Vagina (tissue), 2 donors: ENCODE measurements around the gene TSPAN9. TPM values are rescaled to one million over a fixed set of nuclear protein-coding genes. Genes with fewer than 3 reads are reported as not detected.

ENCODE experiments used
- DNase-seq, 2 donors: peaks; one replicate each; pipeline ENCODE4 v3.0.0-alpha.2; 2017; ENCODE audit errors: extremely low spot score in 2 of 2
- H3K27ac ChIP-seq: fragments of 200-600 bp; sonication (generic); one replicate; pipeline ENCODE4 v1.5.1; 2019
- H3K27me3 ChIP-seq: fragments of 200-600 bp; sonication (generic); one replicate; pipeline ENCODE4 v1.5.1; 2019
- H3K36me3 ChIP-seq, 2 donors: fragments of 200-600 bp; sonication (generic); one replicate each; pipeline ENCODE4 v1.5.1; 2017 to 2019
- H3K4me1 ChIP-seq: fragments of 200-600 bp; sonication (generic); one replicate; pipeline ENCODE4 v1.5.1; 2019
- H3K4me3 ChIP-seq, 2 donors: fragments of 200-600 bp; sonication (generic); 1 replicate in 1 of 2; 2 replicates in 1 of 2; pipeline ENCODE4 v1.5.1; 2016 to 2019
- H3K9me3 ChIP-seq: fragments of 200-600 bp; sonication (generic); one replicate; pipeline ENCODE4 v1.5.1; 2019
- POLR2A ChIP-seq, 2 donors: fragments of 450-650 bp; IDR thresholded peaks; one replicate each; pipeline ENCODE4 v1.6.1; 2017; ENCODE audit warnings: antibody characterized with exemption in 2 of 2, mild to moderate bottlenecking in 2 of 2, moderate library complexity in 2 of 2
- POLR2AphosphoS5 ChIP-seq, 2 donors: sonication (generic); formaldehyde crosslinking; IDR thresholded peaks; one replicate each; pipeline ENCODE4 v1.9.0; 2017; ENCODE audit warnings: antibody characterized with exemption in 2 of 2, mild to moderate bottlenecking in 2 of 2, low read depth in 1 of 2; ENCODE audit not compliant: insufficient read depth in 1 of 2
- intact Hi-C: fragments of 100-400 bp; cut with DNase I; formaldehyde crosslinking; loops from one replicate; pipeline ENCODE4 v1.15.1; 2023
- total RNA-seq: library from RNA; depleted of rRNA; stranded (reverse); fragments of >200 nt; gene quantifications from one replicate; pipeline ENCODE4 v1.2.3, GENCODE V29; 2016
- TF ChIP-seq, protein P1 (sequence below), 3 experiments: fragments of 450-650 bp in 2 of 3; fragments of 200-600 bp in 1 of 3; sonication (generic) in 1 of 3; IDR thresholded peaks; one replicate each; pipeline ENCODE4 v1.5.1; 2017 to 2019; ENCODE audit warnings: antibody characterized with exemption in 3 of 3, mild to moderate bottlenecking in 2 of 3, moderate library complexity in 2 of 3

TSPAN9 gene
- total RNA-seq, 1 donor from 2014 or later: 32.2 TPM

DNA sequence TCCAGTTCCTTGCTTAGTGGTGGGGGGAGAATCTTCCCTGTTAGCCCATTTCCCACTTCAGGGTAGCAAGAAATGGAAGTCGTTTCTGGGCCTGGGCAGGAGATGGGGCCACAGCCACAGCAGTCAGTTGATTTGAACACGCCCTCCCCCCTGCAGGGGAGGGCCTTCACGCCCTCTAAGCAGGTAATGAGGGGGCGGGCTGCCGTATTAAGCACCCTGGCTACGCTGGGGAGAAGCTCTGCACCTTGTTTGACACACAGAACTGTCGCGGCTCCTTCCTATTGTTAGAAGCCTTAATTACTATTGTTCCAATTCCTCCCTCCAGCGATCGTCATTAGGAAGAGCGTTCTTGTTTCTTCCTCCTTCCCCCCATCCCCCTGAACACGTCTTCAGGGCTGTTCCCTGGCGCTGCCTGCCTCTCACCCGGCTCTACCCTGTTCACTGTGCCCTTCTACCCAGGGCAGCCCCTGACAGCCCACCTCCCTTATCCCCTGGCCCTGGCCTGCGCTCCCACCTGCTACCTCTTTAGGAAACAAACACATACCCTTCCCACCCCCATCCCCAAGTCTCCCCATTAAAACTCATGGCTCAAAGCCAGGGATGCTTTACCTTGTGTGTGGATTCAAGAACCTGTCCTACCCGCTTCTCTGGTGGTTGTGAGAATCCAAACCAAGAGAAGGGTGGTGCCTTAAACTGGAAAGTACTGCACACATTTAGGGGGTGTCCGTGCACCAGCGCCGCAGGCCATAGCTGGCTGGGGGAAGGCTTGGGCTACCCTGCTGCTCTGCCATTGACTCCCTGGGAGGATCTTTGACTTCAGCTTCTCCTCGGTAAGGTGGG, 137.6 kb downstream of the TSPAN9 start:
- peaks cover 53% of the 10 kb centered on the region for H3K4me1 ChIP-seq
- no peaks in the 10 kb centered on the region for H3K36me3 ChIP-seq
- intact Hi-C loops: loop anchor here (5.0 kb wide), 1 partner anchor 38 kb away; no protein-coding TSS in a partner anchor
- no peak overlapping the region for H3K27ac ChIP-seq
- H3K4me3 ChIP-seq: no peak overlapping the region
- H3K27me3 ChIP-seq: no peaks in the 10 kb centered on the region
- DNase-seq: no peak
- TF ChIP-seq, protein P1, sequence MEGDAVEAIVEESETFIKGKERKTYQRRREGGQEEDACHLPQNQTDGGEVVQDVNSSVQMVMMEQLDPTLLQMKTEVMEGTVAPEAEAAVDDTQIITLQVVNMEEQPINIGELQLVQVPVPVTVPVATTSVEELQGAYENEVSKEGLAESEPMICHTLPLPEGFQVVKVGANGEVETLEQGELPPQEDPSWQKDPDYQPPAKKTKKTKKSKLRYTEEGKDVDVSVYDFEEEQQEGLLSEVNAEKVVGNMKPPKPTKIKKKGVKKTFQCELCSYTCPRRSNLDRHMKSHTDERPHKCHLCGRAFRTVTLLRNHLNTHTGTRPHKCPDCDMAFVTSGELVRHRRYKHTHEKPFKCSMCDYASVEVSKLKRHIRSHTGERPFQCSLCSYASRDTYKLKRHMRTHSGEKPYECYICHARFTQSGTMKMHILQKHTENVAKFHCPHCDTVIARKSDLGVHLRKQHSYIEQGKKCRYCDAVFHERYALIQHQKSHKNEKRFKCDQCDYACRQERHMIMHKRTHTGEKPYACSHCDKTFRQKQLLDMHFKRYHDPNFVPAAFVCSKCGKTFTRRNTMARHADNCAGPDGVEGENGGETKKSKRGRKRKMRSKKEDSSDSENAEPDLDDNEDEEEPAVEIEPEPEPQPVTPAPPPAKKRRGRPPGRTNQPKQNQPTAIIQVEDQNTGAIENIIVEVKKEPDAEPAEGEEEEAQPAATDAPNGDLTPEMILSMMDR (IDR thresholded peaks at IDR 0.05): no peak
- no peak for TF ChIP-seq POLR2A (IDR thresholded peaks at IDR 0.05)
- no peak for TF ChIP-seq POLR2AphosphoS5 (IDR thresholded peaks at IDR 0.05; ENCODE audit: insufficient read depth in 1 of 2, low read depth in 1 of 2)
- no peaks in the 10 kb centered on the region for H3K9me3 ChIP-seq

DNA sequence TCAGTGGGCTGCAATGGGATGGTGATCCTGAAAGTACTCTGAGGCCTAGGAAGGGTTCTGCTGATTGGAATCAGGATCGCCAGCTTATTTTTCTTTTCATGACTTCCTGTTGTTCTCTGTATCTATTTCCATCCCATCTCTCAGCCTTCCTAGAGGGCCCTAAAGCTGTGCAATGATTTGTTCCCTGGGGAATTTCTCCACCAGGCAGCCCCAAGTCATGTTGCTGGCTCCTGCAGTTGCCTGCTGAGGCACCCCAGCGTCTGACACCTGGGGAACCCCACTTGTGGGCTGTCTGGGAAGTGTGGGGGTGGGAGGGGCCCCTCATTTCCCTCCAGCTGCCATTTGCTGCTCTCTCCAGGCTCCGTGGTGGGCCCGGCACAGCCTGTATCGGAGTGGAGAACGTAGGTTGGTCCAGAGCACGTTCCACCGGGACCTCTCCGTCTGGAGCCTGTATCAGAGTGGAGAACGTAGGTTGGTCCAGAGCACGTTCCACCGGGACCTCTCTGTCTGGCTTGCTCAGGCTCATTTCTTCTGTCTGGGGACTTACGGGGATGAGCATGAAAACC, 138.3 kb downstream of the TSPAN9 start:
- Histone ChIP-seq H3K27me3 (no peaks in the 10 kb centered on the region), H3K27ac (no peak overlapping the region), H3K9me3 (no peaks in the 10 kb centered on the region), H3K4me3 (no peak overlapping the region), H3K4me1 (peaks cover 58% of the 10 kb centered on the region), H3K36me3 (no peaks in the 10 kb centered on the region)
- intact Hi-C loops: loop anchor here (5.0 kb wide), 1 partner anchor 37 kb away; no protein-coding TSS in a partner anchor
- no peak for DNase-seq
- TF ChIP-seq POLR2A (IDR thresholded peaks at IDR 0.05): no peak
- TF ChIP-seq, protein P1 (IDR thresholded peaks at IDR 0.05): no peak
- TF ChIP-seq POLR2AphosphoS5 (IDR thresholded peaks at IDR 0.05; ENCODE audit: insufficient read depth in 1 of 2, low read depth in 1 of 2): no peak

DNA sequence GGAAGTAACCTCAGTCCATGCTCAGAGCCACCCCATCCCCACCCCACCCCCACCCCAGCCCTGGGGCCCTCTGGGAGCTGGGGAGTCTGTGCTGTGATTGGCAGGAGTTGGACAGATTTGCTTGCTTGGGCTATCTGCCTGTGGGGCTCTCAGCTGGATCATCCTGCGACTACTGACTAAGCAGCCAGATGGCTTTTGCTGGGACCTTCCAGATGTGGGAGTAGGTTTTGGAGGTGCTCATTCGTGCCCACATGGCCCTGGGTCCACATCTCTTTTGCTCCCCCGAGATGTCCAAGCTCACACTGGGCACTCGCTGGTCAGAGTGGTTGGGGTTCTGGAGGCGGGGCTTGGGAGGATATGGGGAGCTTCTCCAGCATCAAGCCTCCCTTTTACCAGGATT, 138.9 kb downstream of the TSPAN9 start:
- TF ChIP-seq POLR2AphosphoS5 (IDR thresholded peaks at IDR 0.05; ENCODE audit: insufficient read depth in 1 of 2, low read depth in 1 of 2): no peak
- TF ChIP-seq, protein P1 (IDR thresholded peaks at IDR 0.05): no peak
- TF ChIP-seq POLR2A (IDR thresholded peaks at IDR 0.05): no peak
- H3K4me3 ChIP-seq: no peak overlapping the region
- DNase-seq: no peak
- H3K36me3 ChIP-seq: no peaks in the 10 kb centered on the region
- H3K4me1 ChIP-seq: peaks cover 58% of the 10 kb centered on the region
- H3K27me3 ChIP-seq: no peaks in the 10 kb centered on the region
- no peak overlapping the region for H3K27ac ChIP-seq
- intact Hi-C loops: loop anchor here (5.0 kb wide), 1 partner anchor 36 kb away; no protein-coding TSS in a partner anchor
- H3K9me3 ChIP-seq: no peaks in the 10 kb centered on the region

DNA sequence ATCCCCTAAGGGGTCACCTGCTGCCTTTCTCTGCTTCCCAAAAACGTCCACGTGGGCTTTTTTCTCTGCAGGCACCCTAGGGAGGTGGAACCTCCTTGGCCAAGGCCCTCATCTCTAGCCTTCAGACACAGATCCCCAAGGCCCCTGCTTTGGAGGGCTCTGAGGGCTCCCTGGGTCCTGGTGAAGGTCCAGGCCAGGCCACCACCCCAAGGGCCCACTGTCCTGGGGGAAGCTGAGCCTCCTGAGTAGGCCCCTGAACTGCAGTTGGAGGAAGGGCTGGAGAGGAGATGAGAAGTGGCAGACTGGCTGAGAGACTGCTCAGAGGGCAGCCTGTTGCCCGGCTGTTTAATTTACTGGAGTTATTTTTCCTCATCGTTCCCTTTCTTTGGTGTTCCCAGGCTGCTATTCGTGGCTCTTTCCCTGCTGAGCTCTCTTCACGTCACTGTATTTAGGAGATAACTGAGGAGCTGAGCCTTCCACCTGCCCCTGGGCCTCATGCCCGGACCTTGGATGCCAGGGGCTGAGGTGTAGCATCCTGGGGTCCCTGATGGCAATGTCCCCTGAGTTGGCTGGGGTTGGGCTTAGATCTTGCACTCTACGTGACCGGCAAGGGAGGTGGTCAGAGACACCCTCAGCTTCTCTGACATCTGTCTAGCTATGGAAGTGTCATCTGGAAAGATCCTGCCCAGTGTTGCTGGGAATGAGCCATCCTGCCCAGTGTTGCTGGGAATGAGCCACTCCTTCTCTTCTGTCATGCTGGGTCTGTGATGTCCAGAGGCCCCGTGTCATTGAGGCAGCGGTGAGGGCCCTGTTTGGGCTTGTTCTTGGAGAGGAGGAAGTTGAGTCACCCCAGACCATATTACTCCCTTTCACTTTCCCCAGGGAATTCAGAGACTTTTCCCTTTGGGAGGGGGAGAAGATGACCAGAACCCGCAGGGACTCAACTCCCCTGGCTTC, 139.8 kb downstream of the TSPAN9 start:
- peak overlapping the region; percentile 85 for H3K27ac ChIP-seq
- no peaks in the 10 kb centered on the region for H3K9me3 ChIP-seq
- peaks cover 58% of the 10 kb centered on the region for H3K4me1 ChIP-seq
- no peaks in the 10 kb centered on the region for H3K36me3 ChIP-seq
- DNase-seq: no peak
- no peak overlapping the region for H3K4me3 ChIP-seq
- no peaks in the 10 kb centered on the region for H3K27me3 ChIP-seq
- intact Hi-C loops: loop anchor here (5.0 kb wide), 1 partner anchor 35 kb away; no protein-coding TSS in a partner anchor
- TF ChIP-seq POLR2A (IDR thresholded peaks at IDR 0.05): no peak
- TF ChIP-seq POLR2AphosphoS5 (IDR thresholded peaks at IDR 0.05; ENCODE audit: insufficient read depth in 1 of 2, low read depth in 1 of 2): peak in 1 of 2 donors; percentile 25

DNA sequence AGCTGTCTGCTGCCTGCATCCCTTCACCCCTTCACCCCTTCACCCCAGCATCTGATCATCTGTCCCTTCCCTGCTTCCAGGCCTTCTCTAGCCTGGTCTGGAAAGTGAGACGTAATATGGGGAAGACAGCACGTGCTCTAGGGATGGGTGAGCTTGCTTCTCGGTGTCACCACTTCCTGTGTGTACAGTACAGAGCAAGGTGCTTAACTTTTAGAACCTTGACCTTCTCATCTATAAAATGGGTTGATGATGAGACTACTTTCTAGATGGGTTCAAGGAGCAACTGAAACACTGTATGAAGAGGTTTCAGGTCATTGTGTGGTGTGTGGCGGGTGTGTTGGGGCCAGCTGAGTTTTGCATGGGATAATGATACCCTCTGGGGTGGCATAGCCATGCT, 140.5 kb downstream of the TSPAN9 start:
- Histone ChIP-seq H3K27ac (peak overlapping the region; percentile 85), H3K9me3 (no peaks in the 10 kb centered on the region), H3K27me3 (no peaks in the 10 kb centered on the region), H3K4me1 (peaks cover 58% of the 10 kb centered on the region), H3K36me3 (no peaks in the 10 kb centered on the region), H3K4me3 (no peak overlapping the region)
- no peak for DNase-seq
- TF ChIP-seq, protein P1 (IDR thresholded peaks at IDR 0.05): no peak
- intact Hi-C loops: loop anchor here (5.0 kb wide), 1 partner anchor 35 kb away; no protein-coding TSS in a partner anchor
